Measurements from ENCODE around the gene NDUFAF4.

The NDUFAF4 gene

GRCh38 chr6:96897396-96898240, at the start of gene NDUFAF4:
Gene NDUFAF4, minus strand, starts transcription at chr6:96897891. Its CDS starts 90 bp downstream, at chr6:96897801.
- DNase-seq: peak; percentile 94

GRCh38 chr6:96947055-96947454, 49.4 kb upstream of the NDUFAF4 start:
- peak; percentile 13 for DNase-seq

GRCh38 chr6:96943555-96944215, 46.0 kb upstream of the NDUFAF4 start:
- DNase-seq: no peak

GRCh38 chr6:96942676-96943075, 45.0 kb upstream of the NDUFAF4 start:
- no peak for DNase-seq

- no peak for DNase-seq
These were observed 42.6 kb upstream of the NDUFAF4 start for GRCh38 chr6:96940322-96940721.

- no peak for DNase-seq
These were observed 41.5 kb upstream of the NDUFAF4 start for GRCh38 chr6:96939007-96939805.

- DNase-seq: no peak
These were observed 36.4 kb upstream of the NDUFAF4 start for GRCh38 chr6:96934087-96934486.

GRCh38 chr6:96931198-96931597, 33.5 kb upstream of the NDUFAF4 start:
- no peak for DNase-seq

- no peak for DNase-seq
These were observed 32.0 kb upstream of the NDUFAF4 start for GRCh38 chr6:96929741-96930140.

GRCh38 chr6:96927660-96928059, 30.0 kb upstream of the NDUFAF4 start:
- DNase-seq: no peak

- DNase-seq: no peak
These were observed 28.7 kb upstream of the NDUFAF4 start for GRCh38 chr6:96926425-96926824.

GRCh38 chr6:96925290-96925687, 27.6 kb upstream of the NDUFAF4 start:
- no peak for DNase-seq

- peak; percentile 74 for DNase-seq
These were observed 26.3 kb upstream of the NDUFAF4 start for GRCh38 chr6:96923871-96924493.

- DNase-seq: no peak
These were observed 25.7 kb upstream of the NDUFAF4 start for GRCh38 chr6:96923400-96923799.

GRCh38 chr6:96917098-96917497, 19.4 kb upstream of the NDUFAF4 start:
- DNase-seq: no peak

GRCh38 chr6:96913621-96914020, 15.9 kb upstream of the NDUFAF4 start:
- no peak for DNase-seq

- DNase-seq: no peak
These were observed 14.1 kb upstream of the NDUFAF4 start for GRCh38 chr6:96911751-96912150.

GRCh38 chr6:96911171-96911570, 13.5 kb upstream of the NDUFAF4 start:
- no peak for DNase-seq

- no peak for DNase-seq
These were observed 12.1 kb upstream of the NDUFAF4 start for GRCh38 chr6:96909811-96910210.

- DNase-seq: no peak
These were observed 9.8 kb upstream of the NDUFAF4 start for GRCh38 chr6:96907498-96907897.

GRCh38 chr6:96900873-96901272, 3.2 kb upstream of the NDUFAF4 start:
- DNase-seq: no peak

GRCh38 chr6:96899451-96899998, 1.8 kb upstream of the NDUFAF4 start:
- no peak for DNase-seq

- no peak for DNase-seq
These were observed 1.3 kb upstream of the NDUFAF4 start for GRCh38 chr6:96899019-96899418.
